OCI-LY7 (cell line): ENCODE measurements around the gene FTO.

Experiments
- CTCF ChIP-seq: fragments of 200-600 bp; sonication (generic); conservative IDR thresholded peaks from 2 replicates; pipeline ENCODE4 v1.5.1; 2014; ENCODE audit warnings: mild to moderate bottlenecking, antibody characterized with exemption, low read length, moderate library complexity, mixed read lengths
- EZH2phosphoT487 ChIP-seq: fragments of 200-600 bp; sonication (generic); IDR thresholded peaks from 2 replicates; pipeline ENCODE4 v1.6.1; 2018; ENCODE audit warnings: low read depth, borderline replicate concordance, mild to moderate bottlenecking, mixed run types, antibody characterized with exemption, low read length, moderate library complexity, mixed read lengths

DNA sequence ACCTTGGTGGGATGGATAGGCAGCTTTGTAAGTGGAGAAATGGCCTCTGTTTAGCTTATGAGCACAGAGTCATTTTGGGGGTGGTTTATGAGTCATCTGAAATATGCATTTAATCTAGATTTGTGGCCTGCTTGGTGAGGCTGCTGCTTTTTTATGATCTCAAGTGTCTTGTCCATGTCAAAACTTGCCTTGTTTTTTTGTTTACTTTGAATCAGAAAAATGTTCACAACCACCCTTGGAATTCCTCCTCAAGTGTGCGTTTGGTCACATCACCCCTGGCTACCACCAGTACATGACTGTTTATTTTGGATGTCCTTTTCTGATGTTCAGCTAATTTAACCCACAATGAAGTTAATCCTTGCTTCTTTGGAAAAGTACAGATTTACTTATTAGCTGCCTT is 64.6 kb downstream of the FTO start:
- no peak for TF ChIP-seq CTCF
- TF ChIP-seq EZH2phosphoT487: no peak
